ENCODE results near the gene COG4.

DNA sequence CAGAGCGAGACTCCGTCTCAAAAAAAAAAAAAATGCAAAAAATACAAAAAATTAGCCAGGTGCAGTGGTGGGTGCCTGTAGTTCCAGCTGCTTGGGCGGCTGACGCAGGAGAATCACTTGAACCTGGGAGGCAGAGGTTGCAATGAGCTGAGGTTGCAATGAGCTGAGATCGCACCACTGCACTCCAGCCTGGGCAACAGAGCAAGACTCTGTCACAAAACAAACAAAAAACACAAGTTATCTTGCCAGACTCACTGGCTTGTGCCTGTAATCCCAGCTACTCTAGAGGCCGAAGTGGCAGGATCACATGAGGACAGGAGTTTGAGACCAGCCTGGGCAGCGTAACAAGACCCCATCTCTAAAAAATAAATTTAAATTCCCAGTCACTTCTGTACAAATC, 81.0 kb downstream of the COG4 start:
- TF ChIP-seq CTCF (IDR thresholded peaks at IDR 0.05) (no peak), POLR2AphosphoS5 (IDR thresholded peaks at IDR 0.05; ENCODE audit: insufficient read depth in 1 of 2, low read depth in 1 of 2) (no peak)
